ENCODE data around the gene SLC39A11. TPM values are rescaled to one million over a fixed set of nuclear protein-coding genes. Genes with fewer than 3 reads are reported as not detected.

The SLC39A11 gene
- total and polyA plus RNA-seq, 2 of the 13 experiments (the other 11 are each of a cell fraction or from before 2014, with no cell fraction given) = 17.2 to 31.5 TPM

DNA sequence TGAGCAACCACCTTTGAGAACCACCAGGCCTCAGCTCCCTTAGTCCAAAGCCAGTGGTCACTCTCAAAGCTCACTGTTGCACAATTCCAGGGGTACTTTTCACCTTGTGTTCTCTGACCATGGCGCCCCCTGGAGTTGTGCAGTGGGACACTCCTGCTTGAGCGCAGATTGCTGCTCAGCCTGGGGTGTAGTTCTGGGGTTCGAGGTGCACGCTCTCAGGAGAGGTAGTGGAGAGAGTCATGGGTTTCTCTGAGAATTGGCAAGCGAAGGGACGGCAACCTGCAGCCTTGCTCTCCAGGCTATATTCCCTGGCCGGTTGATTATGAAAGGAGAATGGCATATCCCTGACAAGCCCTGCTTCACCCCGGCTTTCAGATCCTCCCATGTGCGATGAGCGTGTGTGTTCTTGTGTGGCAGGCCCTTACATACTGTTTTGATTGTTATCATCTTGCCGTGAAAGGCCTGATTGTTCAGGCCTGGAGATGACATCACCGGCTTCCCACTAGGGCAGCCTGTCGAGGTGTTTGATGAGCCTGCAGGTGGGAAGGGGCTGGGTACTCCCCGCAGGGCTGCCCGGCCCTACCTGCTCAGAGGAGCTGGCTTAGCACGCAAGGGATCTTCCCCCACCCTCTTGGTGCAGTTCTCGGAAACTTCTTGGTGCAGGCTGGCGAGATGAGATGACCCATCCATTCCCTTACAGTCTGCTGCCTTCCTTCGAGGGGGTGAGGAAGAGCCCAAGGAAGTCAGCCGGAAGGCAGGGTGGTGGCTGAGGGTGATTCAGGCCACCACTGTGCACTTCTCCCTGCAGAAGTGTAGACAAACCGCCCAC lies 431.2 kb downstream of the SLC39A11 start (continued):
- TF ChIP-seq ZNF432 (CRISPR knock-in tag; IDR thresholded peaks at IDR 0.05; ENCODE audit: borderline replicate concordance) = no peak
- no peak for TF ChIP-seq SRSF1 (optimal IDR thresholded peaks at IDR 0.05; ENCODE audit: low read depth, low read length)
- no peak for TF ChIP-seq ZNF460 (CRISPR knock-in tag; IDR thresholded peaks at IDR 0.05; ENCODE audit: borderline replicate concordance)
- TF ChIP-seq DR1 (CRISPR knock-in tag; IDR thresholded peaks at IDR 0.05) = no peak; the same call in 1 of the 2 replicates
- TF ChIP-seq ZBTB7B (CRISPR knock-in tag; IDR thresholded peaks at IDR 0.05) = peak; percentile 56; the same call in 1 of the 2 replicates
- TF ChIP-seq, protein P1, sequence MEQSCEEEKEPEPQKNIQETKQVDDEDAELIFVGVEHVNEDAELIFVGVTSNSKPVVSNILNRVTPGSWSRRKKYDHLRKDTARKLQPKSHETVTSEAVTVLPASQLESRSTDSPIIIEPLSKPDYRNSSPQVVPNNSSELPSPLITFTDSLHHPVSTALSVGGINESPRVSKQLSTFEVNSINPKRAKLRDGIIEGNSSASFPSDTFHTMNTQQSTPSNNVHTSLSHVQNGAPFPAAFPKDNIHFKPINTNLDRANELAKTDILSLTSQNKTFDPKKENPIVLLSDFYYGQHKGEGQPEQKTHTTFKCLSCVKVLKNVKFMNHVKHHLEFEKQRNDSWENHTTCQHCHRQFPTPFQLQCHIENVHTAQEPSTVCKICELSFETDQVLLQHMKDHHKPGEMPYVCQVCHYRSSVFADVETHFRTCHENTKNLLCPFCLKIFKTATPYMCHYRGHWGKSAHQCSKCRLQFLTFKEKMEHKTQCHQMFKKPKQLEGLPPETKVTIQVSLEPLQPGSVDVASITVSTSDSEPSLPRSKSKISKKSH (CRISPR knock-in tag; IDR thresholded peaks at IDR 0.05; ENCODE audit: borderline replicate concordance) = peak; percentile 65; the same call in 1 of the 2 replicates
- peak; percentile 63 for TF ChIP-seq ZFY (CRISPR knock-in tag; IDR thresholded peaks at IDR 0.05)
- peak; percentile 99 for TF ChIP-seq ATF2 (CRISPR knock-in tag; IDR thresholded peaks at IDR 0.05)
- TF ChIP-seq AHR (CRISPR knock-in tag; IDR thresholded peaks at IDR 0.05) = peak; percentile 82
- TF ChIP-seq ZNF350 (CRISPR knock-in tag; IDR thresholded peaks at IDR 0.05; ENCODE audit: borderline replicate concordance, low read depth) = peak; percentile 84
- TF ChIP-seq ZNF282 (IDR thresholded peaks at IDR 0.05; ENCODE audit: partially characterized antibody) = no peak
- no peak for TF ChIP-seq ZNF263 (CRISPR knock-in tag; IDR thresholded peaks at IDR 0.05)
- TF ChIP-seq ZNF788 (CRISPR knock-in tag; IDR thresholded peaks at IDR 0.05; ENCODE audit: borderline replicate concordance) = peak; percentile 26; the same call in 1 of the 2 replicates
- no peak for TF ChIP-seq GPN1 (CRISPR knock-in tag; IDR thresholded peaks at IDR 0.05; ENCODE audit: borderline replicate concordance)
- TF ChIP-seq FOXK2 (IDR thresholded peaks at IDR 0.05) = no peak
- TF ChIP-seq NPAS2 (CRISPR knock-in tag; IDR thresholded peaks at IDR 0.05; ENCODE audit: borderline replicate concordance) = no peak
- no peak for TF ChIP-seq SMARCC2 (IDR thresholded peaks at IDR 0.05)
- no peak for TF ChIP-seq ZIK1 (CRISPR knock-in tag; IDR thresholded peaks at IDR 0.05; ENCODE audit: borderline replicate concordance, low read depth)
- TF ChIP-seq, protein P2, sequence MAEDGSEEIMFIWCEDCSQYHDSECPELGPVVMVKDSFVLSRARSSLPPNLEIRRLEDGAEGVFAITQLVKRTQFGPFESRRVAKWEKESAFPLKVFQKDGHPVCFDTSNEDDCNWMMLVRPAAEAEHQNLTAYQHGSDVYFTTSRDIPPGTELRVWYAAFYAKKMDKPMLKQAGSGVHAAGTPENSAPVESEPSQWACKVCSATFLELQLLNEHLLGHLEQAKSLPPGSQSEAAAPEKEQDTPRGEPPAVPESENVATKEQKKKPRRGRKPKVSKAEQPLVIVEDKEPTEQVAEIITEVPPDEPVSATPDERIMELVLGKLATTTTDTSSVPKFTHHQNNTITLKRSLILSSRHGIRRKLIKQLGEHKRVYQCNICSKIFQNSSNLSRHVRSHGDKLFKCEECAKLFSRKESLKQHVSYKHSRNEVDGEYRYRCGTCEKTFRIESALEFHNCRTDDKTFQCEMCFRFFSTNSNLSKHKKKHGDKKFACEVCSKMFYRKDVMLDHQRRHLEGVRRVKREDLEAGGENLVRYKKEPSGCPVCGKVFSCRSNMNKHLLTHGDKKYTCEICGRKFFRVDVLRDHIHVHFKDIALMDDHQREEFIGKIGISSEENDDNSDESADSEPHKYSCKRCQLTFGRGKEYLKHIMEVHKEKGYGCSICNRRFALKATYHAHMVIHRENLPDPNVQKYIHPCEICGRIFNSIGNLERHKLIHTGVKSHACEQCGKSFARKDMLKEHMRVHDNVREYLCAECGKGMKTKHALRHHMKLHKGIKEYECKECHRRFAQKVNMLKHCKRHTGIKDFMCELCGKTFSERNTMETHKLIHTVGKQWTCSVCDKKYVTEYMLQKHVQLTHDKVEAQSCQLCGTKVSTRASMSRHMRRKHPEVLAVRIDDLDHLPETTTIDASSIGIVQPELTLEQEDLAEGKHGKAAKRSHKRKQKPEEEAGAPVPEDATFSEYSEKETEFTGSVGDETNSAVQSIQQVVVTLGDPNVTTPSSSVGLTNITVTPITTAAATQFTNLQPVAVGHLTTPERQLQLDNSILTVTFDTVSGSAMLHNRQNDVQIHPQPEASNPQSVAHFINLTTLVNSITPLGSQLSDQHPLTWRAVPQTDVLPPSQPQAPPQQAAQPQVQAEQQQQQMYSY (CRISPR knock-in tag; IDR thresholded peaks at IDR 0.05) = no peak
- no peak for TF ChIP-seq ZNF670 (CRISPR knock-in tag; IDR thresholded peaks at IDR 0.05; ENCODE audit: borderline replicate concordance)
- no peak for TF ChIP-seq GTF2F1 (IDR thresholded peaks at IDR 0.05; ENCODE audit: low read length)
- TF ChIP-seq PLRG1 (conservative IDR thresholded peaks at IDR 0.05) = no peak
- TF ChIP-seq ZNF724P (CRISPR knock-in tag; IDR thresholded peaks at IDR 0.05; ENCODE audit: borderline replicate concordance) = no peak
- no peak for TF ChIP-seq FOXP1 (IDR thresholded peaks at IDR 0.05)
- TF ChIP-seq FOXP1 (CRISPR knock-in tag; IDR thresholded peaks at IDR 0.05) = no peak
- 0 out of 2 replicates have a peak, but pooled peaks have one; percentile 6 for TF ChIP-seq KLF6 (CRISPR knock-in tag; IDR thresholded peaks at IDR 0.05)

Measured in HepG2 (cell line).